ENCODE data around the gene ABL1. TPM values are rescaled to one million over a fixed set of nuclear protein-coding genes. Genes with fewer than 3 reads are reported as not detected.

The ABL1 gene
- total and polyA plus RNA-seq, 2 of the 13 experiments (the other 11 are each of a cell fraction or from before 2014, with no cell fraction given), result 10.8 to 20.4 TPM

DNA sequence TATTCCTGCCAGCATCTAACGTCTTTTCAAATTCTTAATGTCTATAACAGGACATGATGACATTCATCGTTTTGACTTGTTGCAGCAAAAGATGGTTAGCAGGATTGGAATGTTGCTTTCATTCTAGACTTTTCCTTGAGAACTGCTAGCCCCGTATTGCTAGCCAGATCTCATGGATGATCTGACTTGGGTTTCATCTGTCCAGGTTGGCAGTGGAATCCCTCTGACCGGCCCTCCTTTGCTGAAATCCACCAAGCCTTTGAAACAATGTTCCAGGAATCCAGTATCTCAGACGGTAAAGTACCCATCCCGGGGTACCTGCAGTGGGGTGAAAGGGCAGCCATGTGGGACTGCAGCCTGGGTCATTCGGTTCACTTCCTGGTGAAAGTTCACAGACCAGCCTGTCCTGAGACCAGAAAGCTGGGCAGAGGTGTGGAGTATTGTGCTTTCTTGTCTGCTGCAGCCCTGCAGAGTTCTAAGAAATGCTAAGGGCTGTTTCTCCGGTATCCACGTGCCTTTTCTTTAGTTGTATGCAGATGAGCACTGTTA lies 44.9 kb downstream of the ABL1 start:
- Histone ChIP-seq H3K4me3 (replicated peaks in 1 of 3; ENCODE audit: insufficient read depth in 1 of 3, low read depth in 2 of 3, low read length in 3 of 3) (no peak overlapping the region), H3K9me3 (ENCODE audit: low read length) (no peaks in the 10 kb centered on the region), H3K4me1 (ENCODE audit: insufficient read depth, low read length) (no peaks in the 10 kb centered on the region), H3K79me2 (ENCODE audit: insufficient read depth, low read length) (no peaks in the 10 kb centered on the region), H3K27ac (ENCODE audit: extremely low read length, insufficient read depth, low read length) (no peak overlapping the region), H3K9ac (ENCODE audit: insufficient read depth, low read depth, low read length) (no peak overlapping the region), H4K20me1 (ENCODE audit: insufficient read depth, low read length) (0 out of 2 replicates have a peak, but pooled peaks cover 3% of the 10 kb centered on the region), H2AFZ (ENCODE audit: low read length) (no peak overlapping the region), H3K36me3 (replicated peaks in 1 of 2; ENCODE audit: control insufficient read depth in 1 of 2, insufficient read depth in 2 of 2, low read length in 2 of 2) (peaks cover 24 to 82% of the 10 kb centered on the region in 2 experiments), H3K4me2 (ENCODE audit: low read depth, low read length) (no peak overlapping the region), H3K27me3 (ENCODE audit: control insufficient read depth in 1 of 2, insufficient read depth in 2 of 2, low read length in 2 of 2) (no peaks in the 10 kb centered on the region)
- ChIA-PET POLR2A (no interaction called here), CTCF (ENCODE audit: low intra/inter-chr PET ratio, low total read pairs) (no interaction called here)
- in situ Hi-C loops (cut with HindIII; ENCODE audit: extremely low pct_ligation_motif_present, low pct_unique_long_range_greater_than_20kb), result no loop called here
- DNase-seq (ENCODE audit: low spot score), result no peak
- BruUV-seq (replicated peaks), result no TSS peak
- WGBS (ENCODE audit: low lambda C conversion rate), result 97% methylated on average over 7 of the region's 9 CpGs
- intact Hi-C loops (cut with micrococcal nuclease; ENCODE audit: unreplicated experiment), result loop anchor here (5.0 kb wide), 1 partner anchor 272 kb away; no protein-coding TSS in a partner anchor
- no peak for ATAC-seq
- FAIRE-seq, result no peak
- no peak for TF ChIP-seq SPEN (CRISPR knock-in tag; IDR thresholded peaks at IDR 0.05; ENCODE audit: low read depth)
- no peak for TF ChIP-seq FOXM1 (CRISPR knock-in tag; IDR thresholded peaks at IDR 0.05)
- no peak for TF ChIP-seq ZNF562 (CRISPR knock-in tag; IDR thresholded peaks at IDR 0.05; ENCODE audit: borderline replicate concordance)
- TF ChIP-seq HMGXB3 (CRISPR knock-in tag; IDR thresholded peaks at IDR 0.05; ENCODE audit: borderline replicate concordance), result no peak
- TF ChIP-seq MXD1 (CRISPR knock-in tag; IDR thresholded peaks at IDR 0.05), result no peak
- TF ChIP-seq FOXO4 (CRISPR knock-in tag; conservative IDR thresholded peaks at IDR 0.05), result no peak
- no peak for TF ChIP-seq CHD4 (IDR thresholded peaks at IDR 0.05; ENCODE audit: borderline replicate concordance, low read length)
- no peak for TF ChIP-seq SP140L (CRISPR knock-in tag; IDR thresholded peaks at IDR 0.05; ENCODE audit: borderline replicate concordance)
- TF ChIP-seq ZNF720 (CRISPR knock-in tag; IDR thresholded peaks at IDR 0.05), result no peak
- TF ChIP-seq HOXA9 (CRISPR knock-in tag; IDR thresholded peaks at IDR 0.05; ENCODE audit: borderline replicate concordance), result no peak
- no peak for TF ChIP-seq PRDM4 (CRISPR knock-in tag; IDR thresholded peaks at IDR 0.05; ENCODE audit: borderline replicate concordance)
- no peak for TF ChIP-seq ZBTB26 (CRISPR knock-in tag; IDR thresholded peaks at IDR 0.05; ENCODE audit: borderline replicate concordance)
- no peak for TF ChIP-seq MYC (CRISPR knock-in tag; IDR thresholded peaks at IDR 0.05; ENCODE audit: borderline replicate concordance)
- TF ChIP-seq ZFX (CRISPR knock-in tag; IDR thresholded peaks at IDR 0.05; ENCODE audit: low read depth), result no peak

Measured in HepG2 (cell line).